HEK293T (cell line): ENCODE data around the gene THOC1.

ENCODE experiments used
- BHLHE40 ChIP-seq: fragments of 450-650 bp; IDR thresholded peaks from 2 replicates; pipeline ENCODE4 v1.6.1; 2016; ENCODE audit warnings: mild to moderate bottlenecking, moderate library complexity, borderline replicate concordance
- CTBP1 ChIP-seq: fragments of 450-650 bp; IDR thresholded peaks from 2 replicates; pipeline ENCODE4 v1.6.1; 2016; ENCODE audit warnings: borderline replicate concordance
- ELF4 ChIP-seq: fragments of 450-650 bp; IDR thresholded peaks from 2 replicates; pipeline ENCODE4 v1.6.1; 2017; ENCODE audit warnings: antibody characterized with exemption
- FOXM1 ChIP-seq: fragments of 450-650 bp; IDR thresholded peaks from 2 replicates; pipeline ENCODE4 v1.6.1; 2017; ENCODE audit warnings: mild to moderate bottlenecking, borderline replicate concordance
- NFRKB ChIP-seq: fragments of 450-650 bp; IDR thresholded peaks from 2 replicates; pipeline ENCODE4 v1.6.1; 2016; ENCODE audit warnings: mild to moderate bottlenecking, moderate library complexity
- PKNOX1 ChIP-seq: fragments of 450-650 bp; IDR thresholded peaks from 2 replicates; pipeline ENCODE4 v1.6.1; 2016
- SP1 ChIP-seq: fragments of 450-650 bp; IDR thresholded peaks from 2 replicates; pipeline ENCODE4 v1.6.1; 2017
- SUZ12 ChIP-seq: fragments of 450-650 bp; IDR thresholded peaks from 2 replicates; pipeline ENCODE4 v1.6.1; 2016; ENCODE audit warnings: mild to moderate bottlenecking

GRCh38 chr18:316393-316792 lies 48.5 kb upstream of the THOC1 start:
- no peak for TF ChIP-seq NFRKB
- no peak for TF ChIP-seq SUZ12
- TF ChIP-seq ELF4: no peak
- TF ChIP-seq PKNOX1: no peak
- no peak for TF ChIP-seq SP1
- no peak for TF ChIP-seq FOXM1
- TF ChIP-seq BHLHE40: no peak
- no peak for TF ChIP-seq CTBP1
